Panc1 (cell line): Measurements from ENCODE around the gene NME2. TPM values are rescaled to one million over a fixed set of nuclear protein-coding genes. Genes with fewer than 3 reads are reported as not detected.

ENCODE experiments used
- ATAC-seq: fragments of 200-7000 bp; cut with Tn5 transposase; 2 replicates; pipeline ENCODE4 v1.9.1; 2020; ENCODE audit warnings: mild to moderate bottlenecking, moderate library complexity
- BruUV-seq: library from RNA; stranded (reverse); fragments of 400-500 nt; replicated peaks from 2 replicates; lab custom pipeline; 2021; lab: Mats Ljungman, UMichigan
- CTCF ChIA-PET: fragments of 300-600 bp; sonication (Branson Sonifier 250); formaldehyde crosslinking; loops from one replicate; lab custom pipeline; 2022; ENCODE audit warnings: antibody characterized with exemption; lab: Charles Lee
- POLR2A ChIA-PET: fragments of 300-600 bp; sonication (Branson Sonifier 250); formaldehyde crosslinking; loops from one replicate; lab custom pipeline; 2022; ENCODE audit warnings: antibody characterized with exemption; lab: Charles Lee
- DNase-seq: peaks from one replicate; pipeline ENCODE4 v3.0.0-alpha.2; 2010; ENCODE audit warnings: low read depth, low spot score
- H3K27ac ChIP-seq: 2 replicates; pipeline ENCODE4 v1.5.1; 2011; ENCODE audit warnings: mild to moderate bottlenecking, low read length, inconsistent platforms
- H3K27me3 ChIP-seq: fragments of 200-500 bp; sonication (Bioruptor generic); 2 replicates; pipeline ENCODE4 v1.6.0; 2014; ENCODE audit warnings: low read length, inconsistent platforms; ENCODE audit not compliant: control insufficient read depth, insufficient read depth
- H3K36me3 ChIP-seq: fragments of 200-500 bp; sonication (Bioruptor generic); 2 replicates; pipeline ENCODE4 v1.5.1; 2014; ENCODE audit warnings: inconsistent platforms, mild to moderate bottlenecking, low read length, moderate library complexity; ENCODE audit not compliant: control insufficient read depth, insufficient read depth
- H3K4me1 ChIP-seq: 2 replicates; pipeline ENCODE4 v1.5.1; 2011; ENCODE audit warnings: inconsistent platforms, mild to moderate bottlenecking, low read length, moderate library complexity; ENCODE audit not compliant: control insufficient read depth, insufficient read depth
- H3K4me3 ChIP-seq, 2 experiments: 2 replicates each; pipeline ENCODE4 v1.5.1; 2011 to 2012; ENCODE audit warnings: low read depth in 2 of 2, low read length in 2 of 2, mild to moderate bottlenecking in 2 of 2, inconsistent platforms in 1 of 2, moderate library complexity in 1 of 2
- H3K9me3 ChIP-seq: fragments of 200-500 bp; sonication (Bioruptor generic); 2 replicates; pipeline ENCODE4 v1.5.1; 2014; ENCODE audit warnings: low read depth, mild to moderate bottlenecking, inconsistent platforms, low read length, moderate library complexity; ENCODE audit not compliant: control insufficient read depth, insufficient read depth
- POLR2AphosphoS5 ChIP-seq: IDR thresholded peaks from 2 replicates; pipeline ENCODE4 v1.6.1; 2012; ENCODE audit warnings: mild to moderate bottlenecking, low read depth, low read length, moderate library complexity
- SIN3A ChIP-seq: IDR thresholded peaks from 2 replicates; pipeline ENCODE4 v1.6.1; 2012; ENCODE audit warnings: low read depth, mild to moderate bottlenecking, low read length, moderate library complexity, borderline replicate concordance; ENCODE audit not compliant: insufficient read depth
- TCF7L2 ChIP-seq: IDR thresholded peaks from 2 replicates; pipeline ENCODE4 v1.6.1; 2011; ENCODE audit warnings: mild to moderate bottlenecking, low read depth, low read length, inconsistent platforms
- in situ Hi-C: cut with HindIII; loops from 2 replicates; pipeline ENCODE4 v1.10.0; 2016; ENCODE audit warnings: low sequenced_read_pairs, low pct_unique_long_range_greater_than_20kb
- intact Hi-C: fragments of 100-400 bp; cut with micrococcal nuclease; formaldehyde crosslinking; loops from one replicate; pipeline ENCODE4 v1.10.0; 2022; ENCODE audit not compliant: unreplicated experiment
- total RNA-seq: library from RNA; stranded (reverse); gene quantifications from one replicate; pipeline ENCODE4 v1.2.1, GENCODE V29; 2021; ENCODE audit not compliant: unreplicated experiment
- TF ChIP-seq, protein P1 (sequence below): fragments of 450-650 bp; IDR thresholded peaks from 2 replicates; pipeline ENCODE4 v1.5.1; 2017; ENCODE audit warnings: mild to moderate bottlenecking
- TF ChIP-seq, protein P2 (sequence below), 2 experiments: IDR thresholded peaks; 2 replicates each; pipeline ENCODE4 v1.6.1; 2011 to 2012; ENCODE audit warnings: low read depth in 2 of 2, control low read depth in 1 of 2, low read length in 1 of 2, mild to moderate bottlenecking in 1 of 2, moderate library complexity in 1 of 2; ENCODE audit not compliant: insufficient read depth in 1 of 2

Gene NME2
- total RNA-seq, 1 experiment from 2014 or later, result 1,280 TPM

GRCh38 chr17:51200846-51201245, 34.6 kb downstream of the NME2 start:
- in situ Hi-C loops, result no loop called here
- no peak for DNase-seq
- intact Hi-C loops, result no loop called here

DNA sequence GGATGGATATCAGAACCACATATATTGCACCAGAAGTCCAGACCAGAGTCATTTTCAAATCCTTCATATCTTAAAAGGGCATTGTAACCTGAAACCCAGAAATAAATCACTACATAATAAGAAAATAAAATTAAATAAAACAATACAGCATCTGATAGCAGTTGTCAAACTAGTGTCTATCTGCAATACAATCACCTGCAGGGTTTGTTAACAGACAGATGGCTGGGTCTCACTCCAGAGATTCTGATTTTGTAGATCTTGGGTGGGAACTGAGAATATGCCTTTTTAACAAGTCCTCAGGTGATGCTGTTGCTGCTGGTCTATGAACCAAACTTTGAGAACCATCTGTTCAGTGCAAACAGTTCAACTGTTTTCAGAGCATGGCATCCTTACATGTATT, 37.6 kb downstream of the NME2 start:
- ChIA-PET CTCF (no interaction called here), POLR2A (no interaction called here)
- H3K4me3 ChIP-seq, result no peak overlapping the region
- BruUV-seq, result no TSS peak
- no peaks in the 10 kb centered on the region for H3K9me3 ChIP-seq
- H3K36me3 ChIP-seq, result peaks cover 61% of the 10 kb centered on the region
- ATAC-seq (no peak), DNase-seq (no peak)
- no peaks in the 10 kb centered on the region for H3K27me3 ChIP-seq
- in situ Hi-C loops (no loop called here), intact Hi-C loops (no loop called here)
- no peaks in the 10 kb centered on the region for H3K4me1 ChIP-seq
- TF ChIP-seq TCF7L2 (no peak), POLR2AphosphoS5 (no peak), SIN3A (no peak)
- TF ChIP-seq, protein P1, sequence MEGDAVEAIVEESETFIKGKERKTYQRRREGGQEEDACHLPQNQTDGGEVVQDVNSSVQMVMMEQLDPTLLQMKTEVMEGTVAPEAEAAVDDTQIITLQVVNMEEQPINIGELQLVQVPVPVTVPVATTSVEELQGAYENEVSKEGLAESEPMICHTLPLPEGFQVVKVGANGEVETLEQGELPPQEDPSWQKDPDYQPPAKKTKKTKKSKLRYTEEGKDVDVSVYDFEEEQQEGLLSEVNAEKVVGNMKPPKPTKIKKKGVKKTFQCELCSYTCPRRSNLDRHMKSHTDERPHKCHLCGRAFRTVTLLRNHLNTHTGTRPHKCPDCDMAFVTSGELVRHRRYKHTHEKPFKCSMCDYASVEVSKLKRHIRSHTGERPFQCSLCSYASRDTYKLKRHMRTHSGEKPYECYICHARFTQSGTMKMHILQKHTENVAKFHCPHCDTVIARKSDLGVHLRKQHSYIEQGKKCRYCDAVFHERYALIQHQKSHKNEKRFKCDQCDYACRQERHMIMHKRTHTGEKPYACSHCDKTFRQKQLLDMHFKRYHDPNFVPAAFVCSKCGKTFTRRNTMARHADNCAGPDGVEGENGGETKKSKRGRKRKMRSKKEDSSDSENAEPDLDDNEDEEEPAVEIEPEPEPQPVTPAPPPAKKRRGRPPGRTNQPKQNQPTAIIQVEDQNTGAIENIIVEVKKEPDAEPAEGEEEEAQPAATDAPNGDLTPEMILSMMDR, result no peak
- TF ChIP-seq, protein P2, sequence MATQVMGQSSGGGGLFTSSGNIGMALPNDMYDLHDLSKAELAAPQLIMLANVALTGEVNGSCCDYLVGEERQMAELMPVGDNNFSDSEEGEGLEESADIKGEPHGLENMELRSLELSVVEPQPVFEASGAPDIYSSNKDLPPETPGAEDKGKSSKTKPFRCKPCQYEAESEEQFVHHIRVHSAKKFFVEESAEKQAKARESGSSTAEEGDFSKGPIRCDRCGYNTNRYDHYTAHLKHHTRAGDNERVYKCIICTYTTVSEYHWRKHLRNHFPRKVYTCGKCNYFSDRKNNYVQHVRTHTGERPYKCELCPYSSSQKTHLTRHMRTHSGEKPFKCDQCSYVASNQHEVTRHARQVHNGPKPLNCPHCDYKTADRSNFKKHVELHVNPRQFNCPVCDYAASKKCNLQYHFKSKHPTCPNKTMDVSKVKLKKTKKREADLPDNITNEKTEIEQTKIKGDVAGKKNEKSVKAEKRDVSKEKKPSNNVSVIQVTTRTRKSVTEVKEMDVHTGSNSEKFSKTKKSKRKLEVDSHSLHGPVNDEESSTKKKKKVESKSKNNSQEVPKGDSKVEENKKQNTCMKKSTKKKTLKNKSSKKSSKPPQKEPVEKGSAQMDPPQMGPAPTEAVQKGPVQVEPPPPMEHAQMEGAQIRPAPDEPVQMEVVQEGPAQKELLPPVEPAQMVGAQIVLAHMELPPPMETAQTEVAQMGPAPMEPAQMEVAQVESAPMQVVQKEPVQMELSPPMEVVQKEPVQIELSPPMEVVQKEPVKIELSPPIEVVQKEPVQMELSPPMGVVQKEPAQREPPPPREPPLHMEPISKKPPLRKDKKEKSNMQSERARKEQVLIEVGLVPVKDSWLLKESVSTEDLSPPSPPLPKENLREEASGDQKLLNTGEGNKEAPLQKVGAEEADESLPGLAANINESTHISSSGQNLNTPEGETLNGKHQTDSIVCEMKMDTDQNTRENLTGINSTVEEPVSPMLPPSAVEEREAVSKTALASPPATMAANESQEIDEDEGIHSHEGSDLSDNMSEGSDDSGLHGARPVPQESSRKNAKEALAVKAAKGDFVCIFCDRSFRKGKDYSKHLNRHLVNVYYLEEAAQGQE (IDR thresholded peaks at IDR 0.05; ENCODE audit: insufficient read depth in 1 of 2, low read depth in 2 of 2, low read length in 1 of 2), result no peak
- no peak overlapping the region for H3K27ac ChIP-seq

More at GRCh38 chr17:51200846-51201245, 34.6 kb downstream of the NME2 start:
- Histone ChIP-seq H3K36me3 (peaks cover 37% of the 10 kb centered on the region), H3K27ac (no peak overlapping the region), H3K4me1 (no peaks in the 10 kb centered on the region), H3K27me3 (no peaks in the 10 kb centered on the region), H3K9me3 (no peaks in the 10 kb centered on the region), H3K4me3 (no peak overlapping the region)
- CTCF ChIA-PET, result no interaction called here
- BruUV-seq, result no TSS peak
- TF ChIP-seq, protein P1, result no peak
- TF ChIP-seq, protein P2 (IDR thresholded peaks at IDR 0.05; ENCODE audit: insufficient read depth in 1 of 2, low read depth in 2 of 2, low read length in 1 of 2), result no peak
- no peak for TF ChIP-seq SIN3A
- no peak for TF ChIP-seq TCF7L2
- no peak for TF ChIP-seq POLR2AphosphoS5
- POLR2A ChIA-PET, result no interaction called here
- ATAC-seq, result no peak
